Chondrocyte (in vitro differentiated cells): ENCODE results near the gene SPATS2L. TPM values are rescaled to one million over a fixed set of nuclear protein-coding genes. Genes with fewer than 3 reads are reported as not detected.

Source experiments
- DNase-seq: peaks from one replicate; pipeline ENCODE4 v3.0.0; 2021; ENCODE audit warnings: mixed read lengths, low spot score
- H3K27ac Mint-ChIP-seq: one replicate; pipeline ENCODE4 v1.8.0; 2021; ENCODE audit warnings: mild to moderate bottlenecking, moderate library complexity, mixed read lengths; ENCODE audit not compliant: unreplicated experiment
- H3K27me3 Mint-ChIP-seq: 2 replicates; pipeline ENCODE4 v1.8.0; 2021; ENCODE audit warnings: low read depth, mixed read lengths
- H3K36me3 Mint-ChIP-seq: 2 replicates; pipeline ENCODE4 v1.8.0; 2021; ENCODE audit warnings: low read depth, mixed read lengths
- H3K4me1 Mint-ChIP-seq: 2 replicates; pipeline ENCODE4 v1.8.0; 2021; ENCODE audit warnings: low read depth, mild to moderate bottlenecking, mixed read lengths
- H3K4me3 Mint-ChIP-seq: one replicate; pipeline ENCODE4 v1.8.0; 2021; ENCODE audit warnings: mild to moderate bottlenecking, moderate library complexity, mixed read lengths; ENCODE audit not compliant: unreplicated experiment
- H3K9me3 Mint-ChIP-seq: 2 replicates; pipeline ENCODE4 v1.8.0; 2021; ENCODE audit warnings: low read depth, mixed read lengths
- CTCF ChIP-seq: fragments of 200-600 bp; sonication (generic); IDR thresholded peaks from 2 replicates; pipeline ENCODE4 v1.5.0; 2021; ENCODE audit warnings: antibody characterized with exemption, mild to moderate bottlenecking, moderate library complexity
- total RNA-seq: library from RNA; stranded (reverse); gene quantifications from 3 replicates; pipeline ENCODE4 v1.2.1, GENCODE V29; 2021

The SPATS2L gene
- total RNA-seq, 1 donor from 2014 or later = 237 TPM

- no peak for TF ChIP-seq CTCF
- no peak for DNase-seq
- H3K9me3 Mint-ChIP-seq = no peaks in the 10 kb centered on the region
- peak overlapping the region; percentile 37 for H3K4me3 Mint-ChIP-seq
- peaks cover 73% of the 10 kb centered on the region for H3K4me1 Mint-ChIP-seq
- H3K27ac Mint-ChIP-seq = peak overlapping the region; percentile 73
- H3K27me3 Mint-ChIP-seq = no peaks in the 10 kb centered on the region
- H3K36me3 Mint-ChIP-seq = no peaks in the 10 kb centered on the region
These were observed 4.1 kb downstream of the SPATS2L start for GRCh38 chr2:200310545-200310971.

- H3K4me3 Mint-ChIP-seq = no peak overlapping the region
- no peaks in the 10 kb centered on the region for H3K36me3 Mint-ChIP-seq
- no peaks in the 10 kb centered on the region for H3K9me3 Mint-ChIP-seq
- peak overlapping the region; percentile 73 for H3K27ac Mint-ChIP-seq
- DNase-seq = no peak
- no peak for TF ChIP-seq CTCF
- no peaks in the 10 kb centered on the region for H3K27me3 Mint-ChIP-seq
- H3K4me1 Mint-ChIP-seq = peaks cover 74% of the 10 kb centered on the region
These were observed 4.6 kb downstream of the SPATS2L start for GRCh38 chr2:200311139-200311538.

GRCh38 chr2:200314976-200315567, 8.6 kb downstream of the SPATS2L start:
- Mint-ChIP-seq H3K9me3 (no peaks in the 10 kb centered on the region), H3K4me1 (peaks cover 92% of the 10 kb centered on the region), H3K27ac (peak overlapping the region; percentile 80), H3K36me3 (peaks cover 2% of the 10 kb centered on the region), H3K27me3 (no peaks in the 10 kb centered on the region), H3K4me3 (peak overlapping the region; percentile 13)
- DNase-seq = no peak
- TF ChIP-seq CTCF = no peak

GRCh38 chr2:200317975-200318374, 11.5 kb downstream of the SPATS2L start:
- Mint-ChIP-seq H3K4me1 (peaks cover 92% of the 10 kb centered on the region), H3K36me3 (peaks cover 2% of the 10 kb centered on the region), H3K27me3 (no peaks in the 10 kb centered on the region), H3K4me3 (no peak overlapping the region), H3K9me3 (no peaks in the 10 kb centered on the region), H3K27ac (peak overlapping the region; percentile 71)
- DNase-seq = no peak
- TF ChIP-seq CTCF = no peak

GRCh38 chr2:200318940-200319435, 12.5 kb downstream of the SPATS2L start:
- Mint-ChIP-seq H3K4me1 (peaks cover 91% of the 10 kb centered on the region), H3K4me3 (no peak overlapping the region), H3K36me3 (peaks cover 2% of the 10 kb centered on the region), H3K27ac (peak overlapping the region; percentile 86), H3K9me3 (no peaks in the 10 kb centered on the region), H3K27me3 (no peaks in the 10 kb centered on the region)
- DNase-seq = no peak
- TF ChIP-seq CTCF = no peak
